Lower leg skin (tissue), 4 donors: ENCODE data around the gene MVB12B. TPM values are rescaled to one million over a fixed set of nuclear protein-coding genes. Genes with fewer than 3 reads are reported as not detected.

ENCODE experiments used
- DNase-seq, 2 donors: peaks; one replicate each; pipeline ENCODE4 v3.0.0-alpha.2; 2019; ENCODE audit warnings: low spot score in 2 of 2
- H3K4me3 ChIP-seq: fragments of 200-600 bp; sonication (generic); 2 replicates; pipeline ENCODE4 v1.5.1; 2017; ENCODE audit warnings: mild to moderate bottlenecking, low read depth; ENCODE audit not compliant: poor library complexity, severe bottlenecking
- CTCF ChIP-seq, 3 donors: fragments of 450-650 bp; IDR thresholded peaks; one replicate each; pipeline ENCODE4 v1.5.1; 2016; ENCODE audit warnings: antibody characterized with exemption in 3 of 3, mild to moderate bottlenecking in 3 of 3, moderate library complexity in 2 of 3
- POLR2A ChIP-seq, 2 donors: fragments of 450-650 bp; IDR thresholded peaks; one replicate each; pipeline ENCODE4 v1.6.1; 2016 to 2017; ENCODE audit warnings: antibody characterized with exemption in 2 of 2, mild to moderate bottlenecking in 1 of 2, moderate library complexity in 1 of 2
- WGBS, 2 donors: methylation state at CpG; one replicate each; pipeline ENCODE4 v1.1.5; 2018; 5-methylcytosine and 5-hydroxymethylcytosine counted together
- intact Hi-C: fragments of 100-400 bp; cut with DNase I; formaldehyde crosslinking; loops from one replicate; pipeline ENCODE4 v1.15.0; 2023; ENCODE audit warnings: low total_unique reads
- total RNA-seq, 4 donors: library from RNA; depleted of rRNA; stranded (reverse); fragments of >200 nt; gene quantifications; one replicate each; pipeline ENCODE4 v1.1.0, GENCODE V29; 2016

MVB12B gene
- total RNA-seq, 4 donors from 2014 or later: 8.6 to 12.5 (median 10.9) TPM

DNA sequence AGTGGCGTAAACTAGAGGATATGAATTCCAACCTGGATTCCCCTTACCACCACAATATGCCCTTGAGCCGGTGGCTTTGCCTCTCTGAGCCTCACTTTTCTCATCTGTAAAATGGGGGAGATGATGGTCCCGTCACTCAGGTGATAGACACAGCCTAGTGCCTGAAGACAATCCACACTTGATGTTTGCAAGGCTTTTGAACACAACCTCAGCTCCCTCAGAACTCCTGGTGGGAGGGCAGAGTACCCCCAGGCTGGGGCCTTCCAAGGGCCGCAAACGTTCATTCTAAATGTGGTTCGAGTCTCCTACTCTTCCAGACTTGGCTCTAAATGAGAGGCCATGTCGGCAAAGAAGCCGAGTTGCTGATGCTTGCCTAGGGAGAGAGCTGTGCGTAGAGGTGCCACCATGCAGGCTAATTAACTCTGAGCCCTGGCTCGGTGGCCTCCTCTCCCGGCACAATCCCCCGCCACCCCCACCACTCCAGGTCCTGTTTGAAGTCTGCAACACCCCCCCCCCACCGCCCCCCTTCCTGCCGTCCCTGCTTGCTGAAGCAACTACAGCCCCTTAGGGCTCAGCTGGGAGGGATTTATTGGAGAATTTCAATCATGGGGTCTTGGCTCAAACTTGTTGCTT is 189.4 kb downstream of the MVB12B start:
- no peak for TF ChIP-seq CTCF (IDR thresholded peaks at IDR 0.05)
- no peak for TF ChIP-seq POLR2A (IDR thresholded peaks at IDR 0.05)
- intact Hi-C loops: loop anchor here (1.0 kb wide), 1 partner anchor 17 kb away; no protein-coding TSS in a partner anchor
- H3K4me3 ChIP-seq: no peak overlapping the region
- DNase-seq: no peak
- WGBS, 2 donors: 62 to 69% methylated on average over 12 to 14 of the region's 14 CpGs

GRCh38 chr9:126516561-126516935 is 189.9 kb downstream of the MVB12B start:
- WGBS, 2 donors: 52 to 63% methylated on average over 7 to 8 of the region's 8 CpGs
- H3K4me3 ChIP-seq: no peak overlapping the region
- no peak for DNase-seq
- intact Hi-C loops: loop anchor here (1.0 kb wide), 1 partner anchor 17 kb away; no protein-coding TSS in a partner anchor
- TF ChIP-seq CTCF (IDR thresholded peaks at IDR 0.05) (no peak), POLR2A (IDR thresholded peaks at IDR 0.05) (no peak)

- WGBS, 2 donors: 5 to 6% methylated on average over 32 of the region's 32 CpGs
- intact Hi-C loops: loop anchor here (1.0 kb wide), 1 partner anchor 18 kb away; no protein-coding TSS in a partner anchor
- H3K4me3 ChIP-seq: peak overlapping the region; percentile 2
- DNase-seq: peak; percentile 57 to 92
- TF ChIP-seq POLR2A (IDR thresholded peaks at IDR 0.05) (no peak), CTCF (IDR thresholded peaks at IDR 0.05) (no peak)
Observed at GRCh38 chr9:126516936-126517832, 190.6 kb downstream of the MVB12B start.

DNA sequence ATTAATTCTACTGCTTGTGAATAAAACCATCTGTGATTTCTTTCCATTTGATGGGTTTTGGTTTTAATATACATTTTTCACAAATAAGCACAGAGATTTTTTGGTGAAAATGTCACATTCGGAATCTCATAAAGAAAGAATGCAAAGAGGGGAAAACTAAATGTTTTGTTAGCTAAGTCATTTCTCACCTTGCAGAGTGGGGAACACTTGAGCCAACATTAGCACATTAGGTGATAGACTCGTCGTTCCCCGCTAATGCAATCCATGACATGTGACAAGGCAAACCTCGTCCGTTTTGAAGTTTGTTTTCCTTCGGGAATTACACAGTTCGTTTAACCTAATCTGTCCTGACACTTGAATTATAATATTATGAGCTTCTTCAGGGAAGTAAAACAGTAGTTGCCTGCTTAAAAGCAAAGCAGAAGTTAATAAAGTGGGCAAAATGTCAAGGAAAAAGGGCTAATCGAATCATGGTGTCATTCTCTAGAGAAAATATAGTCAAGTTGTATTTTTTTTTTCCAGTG is 191.3 kb downstream of the MVB12B start:
- WGBS, 2 donors: 29% methylated on average over 9 of the region's 9 CpGs
- TF ChIP-seq POLR2A (IDR thresholded peaks at IDR 0.05) (no peak), CTCF (IDR thresholded peaks at IDR 0.05) (no peak)
- DNase-seq: no peak
- intact Hi-C loops: no loop called here
- no peak overlapping the region for H3K4me3 ChIP-seq

GRCh38 chr9:126518763-126519162 is 192.1 kb downstream of the MVB12B start:
- WGBS, 2 donors: 82 to 83% methylated on average over 7 of the region's 7 CpGs
- no peak for DNase-seq
- no peak overlapping the region for H3K4me3 ChIP-seq
- intact Hi-C loops: no loop called here
- TF ChIP-seq POLR2A (IDR thresholded peaks at IDR 0.05) (no peak), CTCF (IDR thresholded peaks at IDR 0.05) (no peak)
